Upper lobe of right lung (tissue), 1 donor: ENCODE data around the gene FOXO1. TPM values are rescaled to one million over a fixed set of nuclear protein-coding genes. Genes with fewer than 3 reads are reported as not detected.

Experiments
- ATAC-seq: fragments of 200-7000 bp; cut with Tn5 transposase; one replicate; pipeline ENCODE4 v1.9.1; 2020; ENCODE audit warnings: mild to moderate bottlenecking, moderate library complexity
- DNase-seq: peaks from one replicate; pipeline ENCODE4 v3.0.0-alpha.2; 2020
- H3K27ac ChIP-seq: fragments of 200-600 bp; one replicate; pipeline ENCODE4 v1.8.0; 2022
- H3K27me3 ChIP-seq: fragments of 200-600 bp; one replicate; pipeline ENCODE4 v1.8.0; 2022; ENCODE audit warnings: mild to moderate bottlenecking
- H3K36me3 ChIP-seq: fragments of 200-600 bp; one replicate; pipeline ENCODE4 v1.8.0; 2022
- H3K4me1 ChIP-seq: fragments of 200-600 bp; one replicate; pipeline ENCODE4 v1.8.0; 2022
- H3K4me3 ChIP-seq: fragments of 200-600 bp; one replicate; pipeline ENCODE4 v1.8.0; 2022; ENCODE audit warnings: mild to moderate bottlenecking
- H3K9me3 ChIP-seq: fragments of 200-600 bp; one replicate; pipeline ENCODE4 v1.8.0; 2022
- intact Hi-C: fragments of 100-400 bp; cut with DNase I; formaldehyde crosslinking; loops from one replicate; pipeline ENCODE4 v1.11.0; 2022
- total RNA-seq: library from RNA; stranded (reverse); fragmentation: NEBNext Ultra II Directional; extraction: Animal tissue kit (Norgen Biotek cat#: 25700); gene quantifications from one replicate; pipeline ENCODE4 v1.2.1, GENCODE V29; 2021
- TF ChIP-seq, protein P1 (sequence below): fragments of 200-600 bp; IDR thresholded peaks from one replicate; pipeline ENCODE4 v1.8.0; 2022; ENCODE audit warnings: antibody characterized with exemption
- donor health status: DM: no; HTN: yes; CAD: no; lungs with severe emphysema.

Gene FOXO1
- total RNA-seq, 1 donor from 2014 or later: 29.4 TPM

DNA sequence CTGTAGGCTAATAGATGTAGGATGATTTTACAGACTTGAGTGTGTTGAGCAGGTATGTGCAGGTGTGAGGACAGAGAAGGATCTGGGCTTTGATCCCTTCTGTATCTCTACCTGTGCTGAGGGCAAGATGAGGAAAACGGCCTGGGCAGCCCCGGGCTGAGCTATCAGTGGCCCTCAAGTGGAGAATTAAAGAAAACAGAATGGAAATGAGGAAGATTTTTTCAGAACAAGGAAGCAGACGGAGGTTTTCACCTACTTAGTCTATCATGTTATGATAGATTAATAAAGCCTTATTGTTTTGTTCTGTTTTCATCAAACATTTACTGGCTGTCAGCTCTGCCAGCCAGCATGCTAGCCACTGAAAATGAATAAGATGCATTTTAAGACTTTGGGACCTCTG, 22.3 kb upstream of the FOXO1 start:
- Histone ChIP-seq H3K27me3 (no peaks in the 10 kb centered on the region), H3K36me3 (no peaks in the 10 kb centered on the region), H3K27ac (no peak overlapping the region), H3K4me1 (no peaks in the 10 kb centered on the region), H3K4me3 (no peak overlapping the region), H3K9me3 (no peaks in the 10 kb centered on the region)
- no peak for ATAC-seq
- DNase-seq: no peak
- intact Hi-C loops: loop anchor here (10.0 kb wide), 1 partner anchor 994 kb away; no protein-coding TSS in a partner anchor
- TF ChIP-seq, protein P1, sequence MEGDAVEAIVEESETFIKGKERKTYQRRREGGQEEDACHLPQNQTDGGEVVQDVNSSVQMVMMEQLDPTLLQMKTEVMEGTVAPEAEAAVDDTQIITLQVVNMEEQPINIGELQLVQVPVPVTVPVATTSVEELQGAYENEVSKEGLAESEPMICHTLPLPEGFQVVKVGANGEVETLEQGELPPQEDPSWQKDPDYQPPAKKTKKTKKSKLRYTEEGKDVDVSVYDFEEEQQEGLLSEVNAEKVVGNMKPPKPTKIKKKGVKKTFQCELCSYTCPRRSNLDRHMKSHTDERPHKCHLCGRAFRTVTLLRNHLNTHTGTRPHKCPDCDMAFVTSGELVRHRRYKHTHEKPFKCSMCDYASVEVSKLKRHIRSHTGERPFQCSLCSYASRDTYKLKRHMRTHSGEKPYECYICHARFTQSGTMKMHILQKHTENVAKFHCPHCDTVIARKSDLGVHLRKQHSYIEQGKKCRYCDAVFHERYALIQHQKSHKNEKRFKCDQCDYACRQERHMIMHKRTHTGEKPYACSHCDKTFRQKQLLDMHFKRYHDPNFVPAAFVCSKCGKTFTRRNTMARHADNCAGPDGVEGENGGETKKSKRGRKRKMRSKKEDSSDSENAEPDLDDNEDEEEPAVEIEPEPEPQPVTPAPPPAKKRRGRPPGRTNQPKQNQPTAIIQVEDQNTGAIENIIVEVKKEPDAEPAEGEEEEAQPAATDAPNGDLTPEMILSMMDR: no peak

DNA sequence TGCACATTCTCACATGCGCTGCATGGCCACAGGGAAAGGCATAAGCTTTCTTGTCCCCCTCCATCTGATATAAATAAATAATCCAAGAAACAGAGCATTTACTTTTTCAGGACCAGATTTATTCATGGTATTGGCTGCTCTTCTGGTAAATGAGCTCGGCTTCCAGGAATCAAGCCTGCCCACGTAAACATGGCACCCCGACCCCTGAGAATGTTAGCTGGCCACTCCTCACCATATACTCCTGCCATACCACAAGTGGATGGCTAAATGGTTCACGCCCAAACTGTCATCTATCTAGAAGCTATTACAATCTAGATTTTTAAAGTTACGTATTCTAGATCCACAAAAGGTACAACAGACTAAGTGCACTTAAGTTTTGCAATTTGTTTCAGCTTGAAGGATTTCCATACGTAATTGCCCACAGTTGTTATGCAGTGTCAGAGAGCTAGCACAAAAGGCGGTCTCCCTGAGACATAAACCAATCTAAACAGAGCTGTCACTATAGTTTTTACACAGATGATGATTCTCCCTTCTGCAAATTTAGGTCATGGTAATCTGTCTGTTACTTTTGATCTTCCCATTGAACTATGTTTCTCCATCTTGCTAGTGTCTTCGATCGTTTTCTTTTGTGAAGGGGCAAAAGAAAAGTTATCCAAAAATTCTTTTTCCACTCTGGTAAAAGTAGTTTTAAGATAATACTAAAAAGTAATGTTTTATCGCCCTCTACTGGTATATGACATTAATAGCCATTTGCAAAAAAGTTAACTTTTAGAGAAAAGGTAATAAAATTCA, 16.2 kb upstream of the FOXO1 start:
- no peaks in the 10 kb centered on the region for H3K27me3 ChIP-seq
- no peak overlapping the region for H3K4me3 ChIP-seq
- TF ChIP-seq, protein P1: peak; percentile 73
- ATAC-seq (peak; percentile 24), DNase-seq (no peak)
- no peaks in the 10 kb centered on the region for H3K36me3 ChIP-seq
- no peaks in the 10 kb centered on the region for H3K9me3 ChIP-seq
- no peak overlapping the region for H3K27ac ChIP-seq
- H3K4me1 ChIP-seq: no peaks in the 10 kb centered on the region
- intact Hi-C loops: loop anchor here (5.0 to 10.0 kb wide), 2 partner anchors 610 to 988 kb away; no protein-coding TSS in a partner anchor

DNA sequence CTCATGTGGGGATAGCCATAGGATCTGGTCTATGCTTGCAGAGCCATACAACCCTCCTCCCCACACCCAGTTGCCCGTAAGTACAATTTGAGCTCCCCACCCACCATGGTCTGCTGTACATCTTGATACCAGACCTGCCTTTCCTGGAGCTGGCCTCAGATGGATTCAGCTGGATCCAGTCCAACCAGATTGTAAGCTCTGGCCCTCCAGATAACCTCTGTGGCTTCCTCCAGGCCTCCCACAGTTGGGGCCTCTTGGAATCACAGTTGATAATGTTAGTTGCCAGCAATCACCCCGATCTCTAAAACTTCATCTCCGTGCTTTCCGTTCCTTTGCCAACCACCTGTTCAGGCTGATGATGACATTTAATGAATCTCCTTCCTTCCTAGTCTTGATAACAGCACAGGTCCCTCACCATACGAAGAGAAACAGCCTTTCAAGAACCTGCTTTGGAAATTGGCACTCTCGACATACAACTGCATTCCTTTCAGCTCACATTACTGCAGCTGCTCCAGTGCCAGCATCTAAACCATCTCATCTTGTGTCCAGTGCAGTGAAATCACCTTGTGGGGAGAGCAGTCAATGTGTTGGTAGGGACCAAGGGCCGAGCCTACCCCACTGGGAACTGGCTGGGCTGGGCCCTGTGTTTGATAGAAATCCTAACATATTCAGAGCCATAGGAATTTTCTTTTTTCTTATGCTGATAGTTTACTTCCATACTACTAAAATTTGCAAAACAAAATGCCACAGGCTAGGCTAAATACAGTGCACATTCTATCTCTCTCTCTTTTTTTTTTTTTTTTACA, 15.1 kb upstream of the FOXO1 start:
- DNase-seq (no peak), ATAC-seq (peak; percentile 54)
- intact Hi-C loops: loop anchor here (5.0 to 10.0 kb wide), 2 partner anchors 609 to 987 kb away; no protein-coding TSS in a partner anchor

DNA sequence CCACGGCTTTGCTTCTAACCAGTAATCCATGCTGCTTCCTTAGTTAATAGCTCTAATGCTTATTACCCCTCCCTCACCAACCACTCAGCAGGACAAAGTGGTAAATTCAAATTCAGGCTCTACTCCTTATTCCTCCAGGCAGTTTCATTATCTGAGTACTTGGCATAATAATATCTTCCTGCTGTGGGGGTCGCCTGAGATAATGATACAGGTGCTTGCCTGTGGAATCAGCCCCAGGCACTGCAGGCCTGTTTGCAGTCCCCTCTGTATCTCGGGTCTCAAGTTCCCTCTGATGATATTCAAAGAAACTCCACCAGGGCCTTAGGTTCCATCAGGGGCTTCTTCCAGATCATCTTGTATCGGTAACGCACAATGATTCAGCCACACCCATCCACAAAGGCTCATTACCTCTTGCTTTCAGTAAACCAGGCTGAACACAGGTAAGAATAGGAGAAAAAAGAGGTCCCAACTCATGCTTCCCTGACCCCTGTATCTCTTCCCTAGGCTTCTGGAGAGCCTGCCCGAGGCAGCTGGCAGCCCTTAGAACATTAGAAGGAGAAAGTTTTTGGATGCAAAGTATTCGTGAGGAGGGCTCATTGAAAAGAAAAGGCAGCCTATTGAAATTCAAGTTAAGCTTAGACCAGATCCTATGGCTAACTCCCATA, 14.3 kb upstream of the FOXO1 start:
- Histone ChIP-seq H3K4me3 (no peak overlapping the region), H3K9me3 (no peaks in the 10 kb centered on the region), H3K27me3 (no peaks in the 10 kb centered on the region), H3K27ac (no peak overlapping the region), H3K4me1 (no peaks in the 10 kb centered on the region), H3K36me3 (no peaks in the 10 kb centered on the region)
- TF ChIP-seq, protein P1: no peak
- DNase-seq: no peak
- no peak for ATAC-seq
- intact Hi-C loops: loop anchor here (5.0 to 10.0 kb wide), 2 partner anchors 608 to 986 kb away; no protein-coding TSS in a partner anchor

More for the DNA sequence above, 15.1 kb upstream of the FOXO1 start:
- H3K36me3 ChIP-seq: no peaks in the 10 kb centered on the region
- no peak overlapping the region for H3K27ac ChIP-seq
- H3K4me1 ChIP-seq: no peaks in the 10 kb centered on the region
- H3K27me3 ChIP-seq: no peaks in the 10 kb centered on the region
- H3K9me3 ChIP-seq: no peaks in the 10 kb centered on the region
- TF ChIP-seq, protein P1: no peak
- H3K4me3 ChIP-seq: no peak overlapping the region

DNA sequence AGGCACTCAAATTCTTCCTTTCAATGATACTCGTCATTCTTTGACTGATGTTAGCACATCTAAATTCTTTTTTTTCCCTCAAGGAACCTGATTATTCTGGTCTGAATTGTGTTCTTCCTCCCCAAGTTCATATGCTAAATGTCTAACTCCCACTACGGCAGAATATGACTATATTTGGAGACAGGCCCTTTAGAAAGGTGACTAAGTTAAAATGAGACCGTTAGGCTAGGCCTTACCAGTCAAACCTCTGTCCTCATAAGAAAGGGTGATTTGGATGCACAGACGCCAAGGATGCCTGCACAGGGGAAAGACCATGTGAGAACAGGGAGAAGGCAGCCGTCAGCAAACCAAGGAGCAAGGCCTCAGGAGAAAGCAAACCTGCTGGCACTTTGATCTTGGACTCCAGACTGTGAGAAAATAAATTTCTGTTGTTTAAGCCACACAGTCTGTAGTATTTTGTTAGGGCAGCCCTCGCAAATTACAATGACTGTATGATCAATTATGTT, 13.1 kb upstream of the FOXO1 start:
- H3K27me3 ChIP-seq: no peaks in the 10 kb centered on the region
- H3K4me3 ChIP-seq: no peak overlapping the region
- ATAC-seq (no peak), DNase-seq (no peak)
- H3K4me1 ChIP-seq: no peaks in the 10 kb centered on the region
- no peaks in the 10 kb centered on the region for H3K36me3 ChIP-seq
- TF ChIP-seq, protein P1: no peak
- H3K9me3 ChIP-seq: no peaks in the 10 kb centered on the region
- H3K27ac ChIP-seq: no peak overlapping the region
- intact Hi-C loops: no loop called here
